HG03095 (cell line): Measurements from ENCODE around the gene TPCN2.

Experiments used
- ATAC-seq: cut with Tn5 transposase; IDR thresholded peaks from one replicate; pipeline ENCODE4 v1.9.1; 2021; ENCODE audit warnings: moderate library complexity; ENCODE audit not compliant: unreplicated experiment

The TPCN2 gene

DNA sequence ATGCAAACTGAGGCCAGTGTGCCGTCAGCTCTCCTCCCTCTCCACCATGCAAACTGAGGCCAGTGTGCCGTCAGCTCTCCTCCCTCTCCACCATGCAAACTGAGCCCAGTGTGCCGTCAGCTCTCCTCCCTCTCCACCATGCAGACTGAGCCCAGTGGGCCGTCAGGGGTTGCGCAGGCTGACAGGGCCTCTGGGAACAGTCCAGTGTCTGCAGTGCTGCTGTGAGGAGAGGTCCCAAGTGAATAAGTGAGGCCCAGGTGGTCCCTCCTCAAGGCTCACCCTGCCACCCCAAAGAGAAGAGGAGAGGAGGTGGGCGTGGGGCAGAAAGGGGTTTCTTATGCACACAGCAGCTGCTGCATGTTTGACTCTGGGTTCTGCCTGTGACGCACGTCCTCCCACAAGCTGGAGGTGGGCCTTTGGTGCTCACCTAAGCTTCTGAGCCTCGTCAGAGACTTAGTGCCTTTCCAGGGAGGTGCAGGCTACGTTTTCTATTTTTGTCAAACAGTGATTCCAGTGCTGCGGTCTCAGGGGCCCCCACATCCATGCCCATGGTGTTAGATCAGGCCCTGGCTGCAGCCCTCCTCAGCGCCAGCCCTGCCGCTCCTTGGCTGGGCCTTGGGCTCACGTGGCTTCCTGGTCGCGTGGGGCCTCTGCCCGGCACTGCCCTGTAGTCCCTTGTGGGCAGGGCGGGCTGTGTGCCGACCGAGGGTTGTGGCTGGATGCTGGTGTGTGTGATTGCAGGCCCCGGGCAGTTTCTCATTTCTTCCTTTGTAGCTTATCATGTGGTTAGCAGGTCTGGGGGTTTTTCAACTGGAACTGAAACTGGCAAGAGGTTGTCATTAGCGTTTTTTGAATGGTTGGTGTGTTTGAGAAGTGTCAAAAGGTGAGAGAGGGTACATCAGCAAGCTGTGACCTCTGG, 7.1 kb downstream of the TPCN2 start:
- ATAC-seq, result peak; percentile 57

GRCh38 chr11:69057236-69057635, 8.5 kb downstream of the TPCN2 start:
- no peak for ATAC-seq

GRCh38 chr11:69057801-69058200, 9.1 kb downstream of the TPCN2 start:
- ATAC-seq, result no peak

DNA sequence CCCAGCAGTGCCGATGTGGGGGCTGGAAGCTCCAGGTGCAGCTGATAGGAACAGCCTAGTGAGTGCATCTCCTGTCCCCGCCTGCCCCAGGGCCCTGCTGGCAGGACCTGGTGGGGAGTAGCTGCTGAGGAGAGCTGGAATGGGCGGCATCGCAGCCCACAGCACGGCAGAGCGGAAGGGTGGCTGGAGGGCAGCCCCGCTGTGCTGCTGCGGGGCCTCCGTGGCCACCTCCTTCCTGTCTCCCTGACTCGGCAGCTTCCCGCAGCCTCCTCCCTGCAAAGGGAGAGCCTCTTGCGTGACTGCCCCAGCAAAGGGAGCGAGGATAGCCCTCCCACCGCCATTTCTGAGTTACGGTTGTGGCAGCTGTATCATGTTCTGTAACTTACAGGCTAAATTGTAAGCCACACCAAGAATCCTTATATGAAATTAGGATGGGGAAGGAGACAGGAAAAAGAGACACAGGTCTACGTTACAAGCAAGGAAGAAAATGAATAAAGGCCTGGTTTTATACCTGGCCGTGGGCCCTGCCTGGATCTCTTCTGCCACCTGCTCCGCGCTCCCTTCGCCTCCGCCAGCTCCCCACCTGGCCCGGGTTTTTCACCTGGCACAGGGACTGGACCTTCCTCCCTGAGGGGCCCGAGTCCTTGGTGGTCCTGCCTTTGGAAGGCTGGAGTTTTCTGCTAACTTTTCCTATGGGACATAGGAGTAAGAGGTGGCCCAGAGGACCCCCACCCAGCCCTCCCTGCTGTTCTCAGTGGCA, 10.0 kb downstream of the TPCN2 start:
- ATAC-seq, result no peak

DNA sequence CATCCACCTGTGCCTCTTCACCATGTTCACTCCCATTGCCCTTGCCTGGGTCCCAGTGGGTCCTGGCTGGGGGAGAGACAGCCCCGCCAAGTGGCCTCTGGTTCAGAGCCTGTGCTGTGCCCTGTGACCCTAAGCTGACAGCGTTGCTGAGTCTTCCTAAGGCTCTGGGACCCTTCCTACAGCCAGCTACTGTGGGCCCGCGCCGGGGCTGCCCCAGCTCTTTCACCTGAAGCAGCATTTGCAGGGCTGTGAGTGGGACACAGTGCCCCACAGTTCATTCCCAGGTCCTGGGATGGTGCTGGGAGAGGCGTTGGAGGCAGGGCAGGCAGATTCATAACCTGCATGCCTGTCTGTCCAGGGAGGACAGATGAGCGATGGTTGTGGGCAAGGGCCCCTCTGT, 10.7 kb downstream of the TPCN2 start:
- no peak for ATAC-seq

DNA sequence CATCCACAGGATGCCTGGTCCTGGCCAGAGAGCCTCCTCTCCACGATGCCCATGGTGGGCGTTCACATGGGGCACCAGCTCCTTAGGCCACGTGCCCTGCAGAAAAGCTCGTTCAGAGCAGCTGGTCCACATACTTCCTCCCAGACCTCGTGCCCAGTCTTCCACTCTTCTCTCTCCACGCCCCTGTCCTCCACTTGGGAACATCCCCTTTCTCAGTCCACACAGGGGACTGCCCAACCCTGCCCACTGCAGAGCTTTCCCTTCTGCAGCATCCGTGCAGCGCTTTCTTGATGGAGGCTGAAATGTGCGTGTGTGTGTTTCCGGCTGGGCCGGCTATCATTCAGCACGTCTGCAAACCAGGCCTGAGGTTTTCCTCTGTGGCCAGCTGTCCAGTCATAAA, 11.3 kb downstream of the TPCN2 start:
- no peak for ATAC-seq

GRCh38 chr11:69060806-69061712, 12.3 kb downstream of the TPCN2 start:
- no peak for ATAC-seq

DNA sequence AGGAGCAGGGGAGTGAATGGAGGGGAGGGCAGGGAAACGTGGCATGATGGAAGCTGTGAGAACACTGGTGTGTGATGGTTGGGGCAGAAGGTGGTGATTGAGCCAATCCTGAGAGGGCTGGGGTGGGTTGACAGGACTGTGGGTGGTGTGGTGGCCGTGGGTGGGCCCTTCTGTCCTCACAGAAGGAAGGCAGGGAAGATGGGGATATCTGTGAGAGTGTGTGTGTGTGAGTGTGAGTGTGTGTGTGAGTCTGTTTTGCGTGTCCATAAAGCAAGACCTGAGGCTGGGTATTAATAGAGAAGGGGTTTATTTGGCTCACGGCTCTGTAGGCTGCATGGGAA, 13.0 kb downstream of the TPCN2 start:
- ATAC-seq, result no peak

DNA sequence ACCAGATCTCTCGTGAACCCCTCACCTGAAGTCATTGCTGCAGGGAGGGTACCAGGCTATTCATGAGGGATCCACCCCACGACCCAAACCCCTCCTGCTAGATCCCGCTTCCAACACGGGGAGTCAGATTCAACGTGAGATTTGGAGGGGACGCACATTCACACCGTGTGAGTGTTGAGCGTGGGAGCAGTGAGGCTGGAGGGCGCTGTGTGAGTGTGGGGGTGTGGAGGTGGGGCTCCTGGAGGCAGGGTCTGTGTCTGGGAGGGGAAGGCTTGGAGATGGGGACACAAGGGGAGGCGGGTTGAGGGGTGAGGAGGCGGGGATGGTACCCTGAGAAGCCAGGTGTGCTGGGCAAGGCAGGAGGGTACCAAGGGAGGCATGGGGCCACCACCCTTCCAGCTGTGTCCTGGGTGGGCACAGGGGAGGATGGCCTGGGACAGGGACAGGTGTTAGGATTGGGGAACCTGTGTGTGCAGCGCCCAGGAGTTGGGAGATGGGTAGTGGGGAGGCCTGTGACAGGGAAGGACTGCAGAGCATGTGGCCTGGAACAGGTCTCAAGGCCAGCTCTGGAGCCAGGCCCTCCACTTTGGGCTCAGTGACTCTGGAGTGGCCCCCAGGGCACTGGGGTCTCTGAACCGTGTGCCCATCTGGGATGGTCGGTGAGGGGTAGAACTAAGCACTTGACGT, 13.6 kb downstream of the TPCN2 start:
- ATAC-seq, result no peak

GRCh38 chr11:69062873-69063651, 14.3 kb downstream of the TPCN2 start:
- ATAC-seq, result no peak

DNA sequence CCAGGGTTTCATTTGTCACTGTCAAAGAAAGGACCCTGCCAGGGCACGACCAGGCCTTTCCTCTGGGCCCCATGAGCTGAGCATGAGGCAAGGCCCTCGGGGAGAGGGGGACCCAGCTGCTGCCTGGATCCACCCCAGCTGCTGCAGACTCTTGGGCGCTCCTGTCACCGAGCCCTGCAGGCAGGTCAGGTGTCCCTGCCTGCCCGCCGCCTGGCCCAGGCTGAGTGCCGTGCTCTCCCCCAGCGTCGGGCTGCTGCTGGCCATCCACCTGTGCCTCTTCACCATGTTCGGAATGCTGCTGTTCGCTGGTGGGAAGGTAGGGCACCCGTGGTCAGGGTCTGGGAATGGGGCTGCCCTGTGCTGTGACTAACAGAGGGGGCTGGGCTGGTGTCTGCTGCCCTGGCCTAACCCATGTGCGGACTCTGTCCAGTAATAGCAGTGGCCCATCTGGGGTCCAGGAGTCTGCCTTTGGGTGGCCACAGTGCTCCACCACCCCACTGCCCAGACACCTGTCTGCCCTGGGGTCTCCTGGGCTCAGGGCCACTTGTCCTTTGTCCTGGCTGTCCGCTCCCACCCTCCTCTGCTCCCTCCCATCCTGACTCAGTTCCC, 15.0 kb downstream of the TPCN2 start:
- ATAC-seq, result no peak

- no peak for ATAC-seq
Measured at GRCh38 chr11:69064394-69064957, 15.7 kb downstream of the TPCN2 start.

DNA sequence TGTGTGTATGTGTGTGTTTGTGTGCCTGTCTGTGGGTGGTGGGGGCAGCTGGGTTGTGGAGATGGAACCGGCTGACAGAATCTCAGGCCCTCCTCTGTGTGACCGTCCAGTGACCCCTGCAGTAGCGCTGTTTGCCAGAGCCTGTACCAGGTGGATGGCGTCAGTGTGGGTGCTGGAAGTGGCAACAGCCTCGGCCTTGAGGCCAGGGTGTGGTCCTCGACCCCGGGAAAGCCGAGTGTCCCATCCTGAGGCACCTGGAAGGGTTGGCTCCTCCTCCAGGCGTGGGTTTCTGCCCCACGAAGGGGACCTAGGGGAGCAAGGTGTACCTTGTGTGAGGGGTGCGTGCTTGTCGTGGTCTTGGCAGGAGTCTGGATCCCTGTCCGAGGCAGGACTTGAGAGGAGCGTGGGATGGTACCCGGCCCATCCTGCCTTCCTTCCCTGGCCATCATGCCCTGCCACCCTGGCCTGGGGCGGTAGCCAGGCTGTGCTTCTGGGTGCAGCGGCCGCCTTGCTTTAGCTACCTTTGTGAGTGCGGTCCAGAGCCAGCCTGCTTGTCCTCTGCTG, 16.5 kb downstream of the TPCN2 start:
- no peak for ATAC-seq

DNA sequence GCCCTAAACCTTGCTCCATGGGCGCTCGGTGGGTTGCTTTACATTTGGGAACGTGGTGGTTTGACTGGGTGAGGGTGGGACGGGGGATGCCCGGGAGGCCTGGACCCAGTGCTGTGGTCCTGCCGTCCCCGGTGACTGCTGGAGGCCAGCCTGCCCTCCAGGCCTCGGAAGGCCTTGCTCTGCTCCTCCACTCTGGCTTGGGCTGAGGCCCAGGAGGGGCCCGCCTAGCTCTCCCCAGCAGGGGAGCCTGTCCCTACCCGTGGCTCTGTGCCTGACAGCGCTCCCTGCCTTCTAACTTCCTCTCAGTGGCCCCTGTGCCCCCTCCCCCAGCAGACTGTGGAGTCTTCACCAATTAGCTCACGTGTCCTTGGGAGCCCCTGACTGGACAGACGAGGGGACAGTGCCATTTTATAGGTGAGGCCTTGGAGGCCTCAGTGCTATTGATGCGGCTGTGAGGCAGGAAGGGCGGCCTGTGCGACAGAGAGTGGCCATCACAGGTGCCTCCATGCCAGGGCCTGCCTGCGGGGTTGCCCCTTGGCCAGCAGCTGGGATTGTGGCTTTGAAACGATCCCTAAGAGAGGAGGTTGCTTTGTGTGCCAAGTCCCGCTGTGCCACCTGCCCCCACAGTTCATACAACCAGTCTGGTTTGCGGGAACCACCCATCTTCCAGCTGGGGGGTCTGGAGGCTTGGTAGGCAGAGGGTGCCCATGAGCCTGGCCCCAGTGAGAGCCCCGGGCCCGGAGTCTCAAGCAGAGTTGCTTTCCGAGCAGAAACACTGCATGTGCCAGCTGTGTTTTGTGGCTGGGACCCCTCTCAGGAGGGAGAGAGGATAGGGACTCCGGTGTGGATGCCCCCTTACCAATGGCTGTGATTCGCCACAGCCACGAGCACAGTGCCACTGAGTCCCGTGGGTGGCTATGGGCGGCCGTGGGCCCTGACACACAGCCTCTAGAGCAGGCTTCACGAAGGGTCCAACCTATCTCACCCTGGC, 17.7 kb downstream of the TPCN2 start:
- ATAC-seq, result no peak

DNA sequence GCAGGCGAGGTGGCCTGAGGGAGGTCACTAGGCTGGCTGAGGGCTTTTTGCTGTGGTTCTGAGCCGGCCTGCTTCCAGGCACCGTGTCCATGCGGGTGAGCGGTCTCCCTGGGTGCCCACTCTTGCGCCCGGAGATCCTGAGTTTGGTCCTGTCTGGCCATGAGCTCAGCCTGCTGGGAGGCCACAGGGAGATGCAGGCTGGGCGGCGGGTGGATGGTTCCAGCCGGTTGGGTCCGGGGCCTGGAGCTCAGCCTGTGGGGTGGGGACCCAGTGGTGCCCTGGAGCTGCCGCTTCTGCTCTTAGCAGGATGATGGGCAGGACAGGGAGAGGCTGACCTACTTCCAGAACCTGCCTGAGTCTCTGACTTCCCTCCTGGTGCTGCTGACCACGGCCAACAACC, 18.5 kb downstream of the TPCN2 start:
- ATAC-seq, result no peak

DNA sequence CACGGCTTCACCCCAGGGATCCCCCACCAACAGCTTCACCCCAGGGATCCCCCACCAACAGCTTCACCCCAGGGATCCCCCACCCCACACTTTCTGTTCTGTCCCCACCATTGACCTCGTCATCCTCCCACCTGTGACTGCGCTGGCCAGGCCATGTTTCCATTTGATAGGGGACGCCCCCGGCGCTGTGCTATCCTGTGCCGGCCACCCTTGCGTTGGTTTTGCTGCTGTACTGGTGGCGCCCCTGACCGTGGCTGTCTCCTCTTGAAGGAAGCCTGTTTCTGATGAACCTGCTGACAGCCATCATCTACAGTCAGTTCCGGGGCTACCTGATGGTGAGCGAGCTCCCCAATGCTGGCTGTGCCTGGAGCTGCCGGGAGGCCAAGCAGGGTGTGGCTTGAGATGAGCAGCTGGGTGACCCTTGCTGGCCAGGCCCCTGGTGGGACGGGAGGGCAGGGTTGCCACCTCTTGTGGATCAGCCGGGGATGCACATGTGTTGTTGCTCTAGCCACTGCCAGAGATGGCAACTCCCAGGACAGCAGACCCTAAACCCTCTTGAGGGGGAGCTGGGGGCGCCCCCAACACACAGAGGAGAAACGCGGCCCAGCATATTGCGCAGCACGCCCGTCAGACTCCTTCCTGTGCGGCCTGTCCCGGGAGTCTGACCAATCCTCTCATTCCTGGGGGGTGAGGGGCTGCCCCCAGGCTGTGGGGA, 22.5 kb downstream of the TPCN2 start:
- ATAC-seq, result no peak

DNA sequence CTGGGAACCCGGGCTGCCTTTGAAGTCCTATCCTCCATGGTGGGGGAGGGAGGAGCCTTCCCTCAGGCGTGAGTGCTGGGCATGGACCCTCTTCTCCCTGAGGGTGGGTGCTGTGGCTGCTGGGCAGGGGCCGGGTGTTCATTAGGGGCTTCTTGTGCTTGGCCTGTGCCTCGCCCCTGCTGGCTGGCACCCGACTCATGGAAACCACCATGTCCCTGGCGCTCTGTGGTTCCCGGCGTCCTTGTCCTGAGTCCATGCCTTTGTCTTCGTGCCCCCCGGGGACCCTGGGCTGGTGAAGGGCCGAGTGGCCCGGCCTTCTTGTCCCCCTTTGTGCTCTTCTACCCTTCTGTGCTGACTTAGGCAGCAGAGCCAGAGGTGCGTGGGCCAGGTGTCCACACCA, 23.2 kb downstream of the TPCN2 start:
- no peak for ATAC-seq
